K562 (cell line): ENCODE measurements around the gene ULBP2. TPM values are rescaled to one million over a fixed set of nuclear protein-coding genes. Genes with fewer than 3 reads are reported as not detected.

Experiments
- KLF1 ChIP-seq: fragments of 450-650 bp; IDR thresholded peaks from 2 replicates; pipeline ENCODE4 v1.6.1; 2016; ENCODE audit warnings: missing genetic modification characterization, missing compliant biosample characterization
- TCF7 ChIP-seq: sonication (generic); IDR thresholded peaks from 2 replicates; pipeline ENCODE4 v1.6.1; 2016; ENCODE audit warnings: antibody characterized with exemption, borderline replicate concordance
- polyA plus RNA-seq, 8 experiments: library from polyadenylated mRNA; depleted of rRNA in 4 of 8; stranded (reverse) in 5 of 8; unstranded in 3 of 8; fragments of >200 nt; fragmentation: Nextera tagmentation in 2 of 8; fragmentation: Illumina TruSeq in 1 of 8; extraction: Ambion mirVana in 2 of 8; extraction: Trizol in 1 of 8; gene quantifications; 2 replicates each; pipeline versions ENCODE4 v1.2.1 to v1.2.3, GENCODE V29; 2011 to 2014; ENCODE audit warnings: inconsistent platforms in 1 of 8, missing spikeins in 1 of 8
- total RNA-seq, 7 experiments: library from RNA; depleted of rRNA in 6 of 7; stranded (reverse); fragments of >200 nt in 6 of 7; fragmentation: Illumina TruSeq in 2 of 7; extraction: Trizol in 2 of 7; gene quantifications; 2 replicates each; pipeline versions ENCODE4 v1.2.1 to v1.2.3, GENCODE V29; 2011 to 2021; ENCODE audit warnings: low replicate concordance in 1 of 7
- TF ChIP-seq, protein P1 (sequence below), 2 experiments: fragments of 450-650 bp; IDR thresholded peaks; 2 replicates each; pipeline ENCODE4 v1.6.1; 2016; ENCODE audit warnings: mild to moderate bottlenecking in 2 of 2, borderline replicate concordance in 1 of 2, low read depth in 1 of 2, moderate library complexity in 1 of 2

The ULBP2 gene
- total and polyA plus RNA-seq, 9 of the 15 experiments (the other 6 are each of a cell fraction or from before 2014, with no cell fraction given): 0.50 to 5.3 (median 1.2) TPM

GRCh38 chr6:149938571-149939355 is 3.1 kb upstream of the ULBP2 start (continued):
- TF ChIP-seq, protein P1, sequence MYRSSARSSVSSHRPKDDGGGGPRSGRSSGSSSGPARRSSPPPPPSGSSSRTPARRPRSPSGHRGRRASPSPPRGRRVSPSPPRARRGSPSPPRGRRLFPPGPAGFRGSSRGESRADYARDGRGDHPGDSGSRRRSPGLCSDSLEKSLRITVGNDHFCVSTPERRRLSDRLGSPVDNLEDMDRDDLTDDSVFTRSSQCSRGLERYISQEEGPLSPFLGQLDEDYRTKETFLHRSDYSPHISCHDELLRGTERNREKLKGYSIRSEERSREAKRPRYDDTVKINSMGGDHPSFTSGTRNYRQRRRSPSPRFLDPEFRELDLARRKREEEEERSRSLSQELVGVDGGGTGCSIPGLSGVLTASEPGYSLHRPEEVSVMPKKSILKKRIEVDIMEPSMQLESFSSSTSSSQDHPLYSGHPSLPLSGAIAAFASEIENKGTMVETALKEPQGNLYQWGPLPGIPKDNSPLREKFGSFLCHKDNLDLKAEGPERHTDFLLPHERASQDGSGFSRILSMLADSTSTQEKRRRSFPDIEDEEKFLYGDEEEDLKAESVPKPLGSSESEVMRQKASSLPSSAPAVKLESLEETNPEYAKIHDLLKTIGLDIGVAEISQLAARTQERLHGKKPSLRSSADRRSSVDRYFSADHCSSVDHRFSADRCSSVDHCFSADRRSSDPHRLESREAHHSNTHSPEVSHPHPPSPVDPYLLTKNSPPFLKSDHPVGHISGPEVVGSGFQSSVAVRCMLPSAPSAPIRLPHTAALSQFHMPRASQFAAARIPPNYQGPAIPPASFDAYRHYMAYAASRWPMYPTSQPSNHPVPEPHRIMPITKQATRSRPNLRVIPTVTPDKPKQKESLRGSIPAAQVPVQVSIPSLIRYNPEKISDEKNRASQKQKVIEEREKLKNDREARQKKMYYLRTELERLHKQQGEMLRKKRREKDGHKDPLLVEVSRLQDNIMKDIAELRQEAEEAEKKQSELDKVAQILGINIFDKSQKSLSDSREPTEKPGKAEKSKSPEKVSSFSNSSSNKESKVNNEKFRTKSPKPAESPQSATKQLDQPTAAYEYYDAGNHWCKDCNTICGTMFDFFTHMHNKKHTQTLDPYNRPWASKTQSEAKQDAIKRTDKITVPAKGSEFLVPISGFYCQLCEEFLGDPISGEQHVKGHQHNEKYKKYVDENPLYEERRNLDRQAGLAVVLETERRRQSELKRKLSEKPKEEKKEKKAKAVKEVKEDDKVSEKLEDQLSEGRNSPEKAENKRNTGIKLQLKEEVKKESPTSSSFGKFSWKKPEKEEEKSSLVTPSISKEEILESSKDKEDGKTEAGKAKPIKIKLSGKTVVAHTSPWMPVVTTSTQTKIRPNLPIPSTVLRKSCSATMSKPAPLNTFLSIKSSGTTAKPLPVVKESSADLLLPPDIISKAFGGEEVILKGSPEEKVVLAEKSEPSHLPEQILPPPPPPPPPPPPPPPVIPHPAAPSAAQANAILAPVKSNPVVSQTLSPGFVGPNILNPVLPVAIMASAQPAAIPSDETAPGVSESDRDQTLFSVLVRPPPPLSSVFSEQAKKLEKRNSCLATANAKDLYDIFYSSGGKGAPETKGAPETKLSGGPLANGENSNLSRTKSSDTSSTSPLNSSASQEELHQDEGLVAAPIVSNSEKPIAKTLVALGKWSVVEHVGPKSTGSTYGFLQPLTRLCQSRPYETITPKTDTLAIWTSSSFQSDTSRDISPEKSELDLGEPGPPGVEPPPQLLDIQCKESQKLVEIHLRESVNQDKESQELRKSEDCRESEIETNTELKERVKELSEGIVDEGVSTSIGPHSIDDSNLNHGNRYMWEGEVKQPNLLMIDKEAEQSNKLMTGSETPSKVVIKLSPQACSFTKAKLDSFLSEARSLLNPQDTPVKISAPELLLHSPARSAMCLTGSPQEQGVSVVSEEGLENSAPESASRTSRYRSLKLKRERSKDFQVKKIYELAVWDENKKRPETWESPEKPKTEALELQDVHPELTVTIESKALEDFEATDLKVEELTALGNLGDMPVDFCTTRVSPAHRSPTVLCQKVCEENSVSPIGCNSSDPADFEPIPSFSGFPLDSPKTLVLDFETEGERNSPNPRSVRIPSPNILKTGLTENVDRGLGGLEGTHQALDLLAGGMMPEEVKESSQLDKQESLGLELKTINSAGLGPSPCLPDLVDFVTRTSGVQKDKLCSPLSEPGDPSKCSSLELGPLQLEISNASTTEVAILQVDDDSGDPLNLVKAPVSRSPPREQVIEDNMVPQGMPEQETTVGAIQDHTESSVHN (IDR thresholded peaks at IDR 0.05; ENCODE audit: borderline replicate concordance in 1 of 2, low read depth in 1 of 2): no peak
- TF ChIP-seq KLF1 (tag) (no peak), TCF7 (no peak)
